ENCODE results near the gene RACGAP1. TPM values are rescaled to one million over a fixed set of nuclear protein-coding genes. Genes with fewer than 3 reads are reported as not detected.
"Not testable (repeated sequence)": the region's sequence is repeated elsewhere in the genome, so short reads cannot be mapped to it uniquely, and the experiment has no call there.

RACGAP1 gene
- total RNA-seq, 6 experiments from 2014 or later: 2.8 to 5.4 (median 4.2) TPM

- H3K4me3 ChIP-seq: no peak overlapping the region
- H3K4me1 ChIP-seq: no peaks in the 10 kb centered on the region
- no peaks in the 10 kb centered on the region for H3K27me3 ChIP-seq
- ATAC-seq (no peak), DNase-seq (no peak)
- no peak overlapping the region for H3K27ac ChIP-seq
- no peaks in the 10 kb centered on the region for H3K36me3 ChIP-seq
- H3K9me3 ChIP-seq: no peaks in the 10 kb centered on the region
- intact Hi-C loops (cut with DNase I): no loop called here
- TF ChIP-seq, protein P1, sequence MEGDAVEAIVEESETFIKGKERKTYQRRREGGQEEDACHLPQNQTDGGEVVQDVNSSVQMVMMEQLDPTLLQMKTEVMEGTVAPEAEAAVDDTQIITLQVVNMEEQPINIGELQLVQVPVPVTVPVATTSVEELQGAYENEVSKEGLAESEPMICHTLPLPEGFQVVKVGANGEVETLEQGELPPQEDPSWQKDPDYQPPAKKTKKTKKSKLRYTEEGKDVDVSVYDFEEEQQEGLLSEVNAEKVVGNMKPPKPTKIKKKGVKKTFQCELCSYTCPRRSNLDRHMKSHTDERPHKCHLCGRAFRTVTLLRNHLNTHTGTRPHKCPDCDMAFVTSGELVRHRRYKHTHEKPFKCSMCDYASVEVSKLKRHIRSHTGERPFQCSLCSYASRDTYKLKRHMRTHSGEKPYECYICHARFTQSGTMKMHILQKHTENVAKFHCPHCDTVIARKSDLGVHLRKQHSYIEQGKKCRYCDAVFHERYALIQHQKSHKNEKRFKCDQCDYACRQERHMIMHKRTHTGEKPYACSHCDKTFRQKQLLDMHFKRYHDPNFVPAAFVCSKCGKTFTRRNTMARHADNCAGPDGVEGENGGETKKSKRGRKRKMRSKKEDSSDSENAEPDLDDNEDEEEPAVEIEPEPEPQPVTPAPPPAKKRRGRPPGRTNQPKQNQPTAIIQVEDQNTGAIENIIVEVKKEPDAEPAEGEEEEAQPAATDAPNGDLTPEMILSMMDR (IDR thresholded peaks at IDR 0.05): no peak
- TF ChIP-seq POLR2A (IDR thresholded peaks at IDR 0.05): no peak
Observed at GRCh38 chr12:50004696-50005095, 20.6 kb downstream of the RACGAP1 start.

- Histone ChIP-seq H3K9me3 (no peaks in the 10 kb centered on the region), H3K27ac (no peak overlapping the region), H3K4me1 (no peaks in the 10 kb centered on the region), H3K4me3 (no peak overlapping the region), H3K27me3 (no peaks in the 10 kb centered on the region), H3K36me3 (no peaks in the 10 kb centered on the region)
- TF ChIP-seq POLR2A (IDR thresholded peaks at IDR 0.05): no peak
- TF ChIP-seq, protein P1 (IDR thresholded peaks at IDR 0.05): no peak
- intact Hi-C loops (cut with DNase I): no loop called here
- DNase-seq (no peak), ATAC-seq (no peak)
- WGBS (ENCODE audit: insufficient coverage, low coverage, low lambda C conversion rate, missing lambda C conversion rate): 88% methylated on average over 2 of the region's 2 CpGs
Observed at GRCh38 chr12:50003595-50003994, 21.7 kb downstream of the RACGAP1 start.

DNA sequence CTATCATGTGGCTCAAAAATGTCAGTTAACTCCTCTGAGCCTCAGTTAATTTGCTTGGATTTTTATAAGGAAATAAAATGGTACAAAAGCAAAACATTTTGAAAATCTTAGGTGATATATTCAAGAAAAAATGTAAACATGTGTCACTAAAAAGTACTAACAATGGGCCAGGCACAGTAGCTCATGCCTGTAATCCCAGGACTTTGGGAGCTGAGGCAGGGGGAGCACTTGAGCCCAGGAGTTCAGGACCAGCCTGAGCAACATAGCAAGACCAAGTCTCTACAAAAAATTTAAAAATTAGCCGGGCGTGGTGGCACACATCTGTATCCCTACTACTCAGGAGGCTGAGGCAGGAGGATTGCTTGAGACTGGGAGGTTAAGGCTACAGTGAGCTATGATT, 26.8 kb downstream of the RACGAP1 start:
- DNase-seq: no peak
- Histone ChIP-seq H3K27me3 (no peaks in the 10 kb centered on the region), H3K9me3 (no peaks in the 10 kb centered on the region), H3K4me1 (no peaks in the 10 kb centered on the region), H3K4me3 (no peak overlapping the region), H3K36me3 (no peaks in the 10 kb centered on the region), H3K27ac (no peak overlapping the region)
- 95% methylated on average over 2 of the region's 2 CpGs for WGBS (ENCODE audit: insufficient coverage, low coverage, low lambda C conversion rate, missing lambda C conversion rate)
- intact Hi-C loops (cut with DNase I): no loop called here
- TF ChIP-seq, protein P1 (IDR thresholded peaks at IDR 0.05): no peak
- no peak for TF ChIP-seq POLR2A (IDR thresholded peaks at IDR 0.05)
- no peak for ATAC-seq

DNA sequence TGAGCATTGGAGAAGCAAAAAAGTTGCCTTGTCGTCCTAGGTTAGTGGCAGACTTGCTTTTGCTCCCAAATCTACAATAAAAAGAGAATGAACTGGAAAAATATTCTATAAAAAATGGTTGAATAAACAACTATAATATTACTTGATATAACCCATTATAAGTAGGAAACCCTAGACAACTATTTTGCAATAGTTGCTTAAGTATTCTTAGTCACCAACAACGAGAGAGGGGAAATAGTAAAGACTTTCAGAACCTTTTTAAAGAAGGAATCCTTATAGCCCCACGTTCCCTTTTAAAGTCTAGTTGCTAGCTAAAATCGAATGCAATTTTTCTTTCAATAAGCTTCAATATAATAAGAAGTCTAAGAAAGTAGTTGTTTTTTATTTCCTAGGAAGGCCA, 35.0 kb downstream of the RACGAP1 start:
- no peak for DNase-seq
- H3K4me3 ChIP-seq: no peak overlapping the region
- ATAC-seq: peak in 1 of 4 donors; percentile 15
- H3K27me3 ChIP-seq: no peaks in the 10 kb centered on the region
- WGBS (ENCODE audit: insufficient coverage, low coverage, low lambda C conversion rate, missing lambda C conversion rate): 78% methylated on average over 4 of the region's 4 CpGs
- intact Hi-C loops (cut with DNase I): no loop called here
- TF ChIP-seq POLR2A (IDR thresholded peaks at IDR 0.05): no peak
- TF ChIP-seq, protein P1 (IDR thresholded peaks at IDR 0.05): no peak
- peaks cover 0 to 30% (median 0%) of the 10 kb centered on the region in 4 donors for H3K4me1 ChIP-seq
- no peak overlapping the region for H3K27ac ChIP-seq
- no peaks in the 10 kb centered on the region for H3K36me3 ChIP-seq
- no peaks in the 10 kb centered on the region for H3K9me3 ChIP-seq

- DNase-seq; H3K9me3 ChIP-seq; H3K27me3 ChIP-seq; H3K36me3 ChIP-seq; H3K4me3 ChIP-seq; H3K27ac ChIP-seq; intact Hi-C loops (cut with DNase I): not testable (repeated sequence)
- peaks cover 0 to 30% (median 0%) of the 10 kb centered on the region in 4 donors for H3K4me1 ChIP-seq
- peak in 3 of 4 donors; percentile 43 to 58 (median 49) for ATAC-seq
- WGBS (ENCODE audit: insufficient coverage, low coverage, low lambda C conversion rate, missing lambda C conversion rate): 35% methylated on average over 2 of the region's 2 CpGs
Observed at GRCh38 chr12:49989400-49989799, 35.9 kb downstream of the RACGAP1 start.
